IMR-90 (cell line): ENCODE results near the gene C2orf80. TPM values are rescaled to one million over a fixed set of nuclear protein-coding genes. Genes with fewer than 3 reads are reported as not detected.

ENCODE experiments used
- ATAC-seq: fragments of 200-7000 bp; cut with Tn5 transposase; 2 replicates; pipeline ENCODE4 v1.9.1; 2020; ENCODE audit warnings: low read depth, mild to moderate bottlenecking, moderate library complexity
- BruUV-seq: library from RNA; stranded (reverse); fragments of 400-500 nt; replicated peaks from 2 replicates; lab custom pipeline; 2021; lab: Mats Ljungman, UMichigan
- CTCF ChIA-PET: fragments of 300-600 bp; formaldehyde crosslinking; extraction: SDS; loops from one replicate; lab custom pipeline; 2021; ENCODE audit warnings: antibody characterized with exemption; lab: Yijun Ruan, JAX
- POLR2A ChIA-PET: fragments of 300-600 bp; sonication (Branson Sonifier 250); formaldehyde crosslinking; loops from one replicate; lab custom pipeline; 2022; ENCODE audit warnings: antibody characterized with exemption; ENCODE audit not compliant: unreplicated experiment; lab: Charles Lee
- DNase-seq: peaks from one replicate; pipeline ENCODE4 v3.0.0; 2013
- H2AFZ ChIP-seq: replicated peaks from 2 replicates; pipeline ENCODE3; 2013; ENCODE audit warnings: low read length, mild to moderate bottlenecking; ENCODE audit not compliant: poor library complexity
- H2AK5ac ChIP-seq: 2 replicates; pipeline ENCODE4 v1.6.1; 2013; ENCODE audit warnings: low read depth, low read length, inconsistent platforms
- H2AK9ac ChIP-seq: replicated peaks from 2 replicates; pipeline ENCODE3; 2013; ENCODE audit warnings: mild to moderate bottlenecking, low read depth, low read length, moderate library complexity; ENCODE audit not compliant: poor library complexity
- H2BK120ac ChIP-seq: 2 replicates; pipeline ENCODE4 v1.6.1; 2013; ENCODE audit warnings: low read depth, low read length, inconsistent platforms
- H2BK15ac ChIP-seq: 3 replicates; pipeline ENCODE4 v1.6.1; 2013; ENCODE audit warnings: low read depth, low read length, inconsistent platforms
- H2BK20ac ChIP-seq: 2 replicates; pipeline ENCODE4 v1.6.1; 2013; ENCODE audit warnings: low read depth, mild to moderate bottlenecking, inconsistent platforms, low read length, moderate library complexity
- H2BK5ac ChIP-seq: 2 replicates; pipeline ENCODE4 v1.6.1; 2013; ENCODE audit warnings: mild to moderate bottlenecking, low read depth, low read length, inconsistent platforms; ENCODE audit not compliant: poor library complexity, severe bottlenecking
- H3K14ac ChIP-seq: replicated peaks from 2 replicates; pipeline ENCODE4 v1.6.1; 2013; ENCODE audit warnings: low read depth, low read length, inconsistent platforms
- H3K18ac ChIP-seq: 2 replicates; pipeline ENCODE4 v1.6.1; 2013; ENCODE audit warnings: low read depth, low read length, control low read depth
- H3K23ac ChIP-seq: 2 replicates; pipeline ENCODE4 v1.6.1; 2013; ENCODE audit warnings: low read depth, low read length, inconsistent platforms
- H3K27ac ChIP-seq: 2 replicates; pipeline ENCODE4 v1.5.1; 2013; ENCODE audit warnings: mild to moderate bottlenecking, control low read depth, low read length; ENCODE audit not compliant: insufficient read depth
- H3K27me3 ChIP-seq: 2 replicates; pipeline ENCODE4 v1.6.1; 2013; ENCODE audit warnings: low read length; ENCODE audit not compliant: control insufficient read depth, insufficient read depth
- H3K36me3 ChIP-seq: 2 replicates; pipeline ENCODE4 v1.6.1; 2013; ENCODE audit warnings: low read length, mixed read lengths; ENCODE audit not compliant: control insufficient read depth, insufficient read depth
- H3K4ac ChIP-seq: 2 replicates; pipeline ENCODE4 v1.6.1; 2013; ENCODE audit warnings: low read depth, low read length, inconsistent platforms
- H3K4me1 ChIP-seq: 2 replicates; pipeline ENCODE4 v1.6.1; 2013; ENCODE audit warnings: low read length, mixed read lengths; ENCODE audit not compliant: control insufficient read depth, insufficient read depth
- H3K4me2 ChIP-seq: 2 replicates; pipeline ENCODE4 v1.6.1; 2013; ENCODE audit warnings: low read depth, mild to moderate bottlenecking, control low read depth, low read length, moderate library complexity
- H3K4me3 ChIP-seq: 2 replicates; pipeline ENCODE4 v1.5.1; 2013; ENCODE audit warnings: low read depth, mild to moderate bottlenecking, control low read depth, low read length, moderate library complexity; ENCODE audit not compliant: insufficient read depth
- H3K56ac ChIP-seq: 2 replicates; pipeline ENCODE4 v1.6.1; 2013; ENCODE audit warnings: low read length, inconsistent platforms; ENCODE audit not compliant: insufficient read depth; ENCODE audit errors: extremely low read depth
- H3K79me1 ChIP-seq, 2 experiments: 2 replicates each; pipeline ENCODE4 v1.6.1; 2013; ENCODE audit warnings: low read length in 2 of 2, inconsistent platforms in 1 of 2, low read depth in 1 of 2
- H3K9ac ChIP-seq: 2 replicates; pipeline ENCODE4 v1.6.1; 2013; ENCODE audit warnings: low read depth, low read length, control low read depth
- H3K9me1 ChIP-seq: 2 replicates; pipeline ENCODE4 v1.6.1; 2013; ENCODE audit warnings: low read length, inconsistent platforms; ENCODE audit not compliant: insufficient read depth
- H3K9me3 ChIP-seq: 2 replicates; pipeline ENCODE4 v1.6.1; 2013; ENCODE audit warnings: low read length; ENCODE audit not compliant: control insufficient read depth, insufficient read depth
- H4K20me1 ChIP-seq: 2 replicates; pipeline ENCODE4 v1.6.1; 2013; ENCODE audit warnings: low read length, inconsistent platforms; ENCODE audit not compliant: insufficient read depth
- H4K5ac ChIP-seq: 2 replicates; pipeline ENCODE4 v1.6.1; 2013; ENCODE audit warnings: mild to moderate bottlenecking, low read depth, low read length, control low read depth
- H4K8ac ChIP-seq, 2 experiments: 2 replicates each; pipeline ENCODE4 v1.6.1; 2013; ENCODE audit warnings: low read depth in 2 of 2, low read length in 2 of 2, control low read depth in 1 of 2, inconsistent platforms in 1 of 2
- H4K91ac ChIP-seq: 2 replicates; pipeline ENCODE4 v1.6.1; 2013; ENCODE audit warnings: low read depth, low read length, inconsistent platforms; ENCODE audit not compliant: insufficient read depth
- BHLHE40 ChIP-seq: fragments of 150-350 bp; IDR thresholded peaks from 2 replicates; pipeline ENCODE4 v1.6.1; 2016; ENCODE audit warnings: mild to moderate bottlenecking, low read depth, low read length
- CEBPB ChIP-seq: IDR thresholded peaks from 2 replicates; pipeline ENCODE4 v1.6.1; 2012; ENCODE audit warnings: low read depth, low read length, improper control_type of control experiment
- CHD1 ChIP-seq: IDR thresholded peaks from 2 replicates; pipeline ENCODE4 v1.6.1; 2012; ENCODE audit warnings: low read depth, low read length, improper control_type of control experiment
- FOS ChIP-seq: fragments of 150-350 bp; IDR thresholded peaks from 2 replicates; pipeline ENCODE4 v1.6.1; 2016; ENCODE audit warnings: low read depth, low read length
- MAFK ChIP-seq: IDR thresholded peaks from 2 replicates; pipeline ENCODE4 v1.6.1; 2012; ENCODE audit warnings: low read depth, low read length, improper control_type of control experiment
- MAZ ChIP-seq: IDR thresholded peaks from 2 replicates; pipeline ENCODE4 v1.6.1; 2012; ENCODE audit warnings: low read depth, mild to moderate bottlenecking, low read length, improper control_type of control experiment, moderate library complexity, borderline replicate concordance
- MXI1 ChIP-seq: IDR thresholded peaks from 2 replicates; pipeline ENCODE4 v1.6.1; 2012; ENCODE audit warnings: low read depth, mild to moderate bottlenecking, low read length, moderate library complexity, borderline replicate concordance
- NFE2L2 ChIP-seq: fragments of 150-350 bp; IDR thresholded peaks from 2 replicates; pipeline ENCODE4 v1.6.1; 2016; ENCODE audit warnings: low read depth, mild to moderate bottlenecking, low read length
- POLR2A ChIP-seq: IDR thresholded peaks from 2 replicates; pipeline ENCODE4 v1.6.1; 2012; ENCODE audit warnings: mild to moderate bottlenecking, low read depth, low read length
- RAD21 ChIP-seq: IDR thresholded peaks from 2 replicates; pipeline ENCODE4 v1.6.1; 2012; ENCODE audit warnings: low read length, improper control_type of control experiment
- RCOR1 ChIP-seq: IDR thresholded peaks from 2 replicates; pipeline ENCODE4 v1.6.1; 2012; ENCODE audit warnings: mild to moderate bottlenecking, low read length, improper control_type of control experiment; ENCODE audit not compliant: insufficient replicate concordance
- RFX5 ChIP-seq: IDR thresholded peaks from 2 replicates; pipeline ENCODE4 v1.8.0; 2012; ENCODE audit warnings: low read depth, mild to moderate bottlenecking, low read length, moderate library complexity
- SMC3 ChIP-seq: fragments of 150-350 bp; IDR thresholded peaks from 2 replicates; pipeline ENCODE4 v1.6.1; 2016; ENCODE audit warnings: low read depth, mild to moderate bottlenecking, antibody characterized with exemption, low read length, moderate library complexity
- WGBS, 2 experiments: methylation state at CpG; one replicate each; pipeline versions ENCODE4 v1.1.5 to v1.1.7; 2013; ENCODE audit warnings: missing lambda C conversion rate in 2 of 2; ENCODE audit not compliant: insufficient read length in 1 of 2; ENCODE audit errors: extremely low coverage in 2 of 2; 5-methylcytosine and 5-hydroxymethylcytosine counted together
- dilution Hi-C: fragments of 300-500 bp; cut with HindIII; formaldehyde crosslinking; loops from one replicate; pipeline ENCODE4 v1.14.3; 2018; ENCODE audit warnings: low sequenced_read_pairs; ENCODE audit not compliant: unreplicated experiment
- in situ Hi-C: fragments of 300-500 bp; cut with MboI; formaldehyde crosslinking; loops from 3 replicates; pipeline ENCODE4 v1.14.3; 2019; ENCODE audit warnings: low sequenced_read_pairs, inconsistent platforms, mixed read lengths
- intact Hi-C: fragments of 100-400 bp; cut with micrococcal nuclease; formaldehyde crosslinking; loops from 2 replicates; pipeline ENCODE4 v1.10.0; 2022
- polyA plus RNA-seq, 3 experiments: library from polyadenylated mRNA; depleted of rRNA; stranded (reverse); fragments of >200 nt; gene quantifications; 2 replicates each; pipeline ENCODE4 v1.2.3, GENCODE V29; 2012; ENCODE audit warnings: low replicate concordance in 1 of 3
- total RNA-seq: library from RNA; depleted of rRNA; stranded (reverse); fragments of >200 nt; gene quantifications from 2 replicates; pipeline ENCODE4 v1.2.3, GENCODE V29; 2012
- TF ChIP-seq, protein P1 (sequence below): fragments of 150-350 bp; IDR thresholded peaks from 2 replicates; pipeline ENCODE4 v1.6.1; 2016; ENCODE audit warnings: low read depth, mild to moderate bottlenecking, low read length, moderate library complexity, borderline replicate concordance
- TF ChIP-seq, protein P2 (sequence below): fragments of 150-350 bp; IDR thresholded peaks from 2 replicates; pipeline ENCODE4 v1.6.1; 2017; ENCODE audit warnings: mild to moderate bottlenecking, antibody characterized with exemption, low read length, low read depth
- TF ChIP-seq, protein P3 (sequence below): conservative IDR thresholded peaks from 2 replicates; pipeline ENCODE4 v1.5.1; 2012; ENCODE audit warnings: mild to moderate bottlenecking, low read depth, low read length, improper control_type of control experiment

Gene C2orf80
- total and polyA plus RNA-seq, 2 of the 4 experiments (the other 2 are of a cell fraction): not detected

DNA sequence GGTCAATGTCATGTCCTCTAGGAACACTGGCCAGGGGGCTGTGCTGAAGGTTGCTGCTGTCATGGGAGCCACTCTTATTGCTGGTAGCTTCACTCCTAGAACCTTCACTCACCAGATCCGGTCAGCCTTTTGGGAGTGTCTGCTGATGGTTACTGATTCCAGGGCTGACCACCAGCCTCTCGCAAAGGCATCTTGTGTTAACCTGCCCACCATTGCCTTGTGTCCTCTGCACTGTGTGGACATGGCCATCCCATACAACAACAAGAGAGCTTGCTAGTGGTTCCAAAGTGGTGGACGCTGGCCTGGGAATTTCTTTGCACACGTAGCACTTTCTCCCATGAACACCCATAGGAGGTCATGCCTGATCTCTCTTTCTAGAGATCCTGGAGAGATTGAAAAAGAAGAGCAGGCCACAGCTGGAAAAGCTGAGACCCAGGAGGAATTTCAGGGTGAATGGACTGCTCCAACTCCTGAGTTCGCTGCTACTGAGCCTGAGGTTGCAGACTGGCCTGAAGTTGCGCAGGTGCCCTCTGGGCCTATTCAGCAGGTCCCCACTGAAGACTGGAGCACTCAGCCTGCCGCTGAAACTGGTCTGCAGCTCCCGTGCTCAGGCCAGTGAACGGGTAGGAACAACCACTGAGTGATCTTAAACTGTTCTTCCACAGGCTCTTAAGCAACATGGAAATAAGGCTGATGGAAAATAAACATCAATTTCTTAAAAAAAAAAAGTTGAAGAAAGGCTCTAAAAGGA is 18.7 kb upstream of the C2orf80 start:
- Histone ChIP-seq H2AK9ac (peak overlapping the region; percentile 45), H3K56ac (no peak overlapping the region), H3K4ac (no peak overlapping the region), H2BK5ac (no peak overlapping the region), H3K9me3 (no peaks in the 10 kb centered on the region), H4K5ac (no peak overlapping the region), H2BK15ac (no peak overlapping the region), H3K23ac (no peak overlapping the region), H3K27ac (no peak overlapping the region), H3K9me1 (no peaks in the 10 kb centered on the region), H4K91ac (no peak overlapping the region), H2AFZ (no peak overlapping the region), H3K4me2 (no peak overlapping the region), H2BK20ac (no peak overlapping the region), H3K4me1 (no peaks in the 10 kb centered on the region), H3K36me3 (no peaks in the 10 kb centered on the region), H3K27me3 (no peaks in the 10 kb centered on the region; the same call in 1 of the 2 replicates), H3K79me1 (no peaks in the 10 kb centered on the region), H3K18ac (no peak overlapping the region), H4K8ac (no peak overlapping the region), H3K4me3 (no peak overlapping the region), H2BK120ac (no peak overlapping the region), H4K20me1 (no peaks in the 10 kb centered on the region), H3K14ac (no peak overlapping the region), H3K9ac (no peak overlapping the region), H2AK5ac (no peak overlapping the region)
- ChIA-PET CTCF (no interaction called here), POLR2A (no interaction called here)
- in situ Hi-C loops: no loop called here
- DNase-seq: no peak
- no peak for TF ChIP-seq POLR2A
- no peak for TF ChIP-seq SMC3
- TF ChIP-seq BHLHE40: no peak
- no peak for TF ChIP-seq MAFK
- TF ChIP-seq CHD1: no peak
- TF ChIP-seq RAD21: no peak
- TF ChIP-seq CEBPB: no peak
- TF ChIP-seq, protein P1, sequence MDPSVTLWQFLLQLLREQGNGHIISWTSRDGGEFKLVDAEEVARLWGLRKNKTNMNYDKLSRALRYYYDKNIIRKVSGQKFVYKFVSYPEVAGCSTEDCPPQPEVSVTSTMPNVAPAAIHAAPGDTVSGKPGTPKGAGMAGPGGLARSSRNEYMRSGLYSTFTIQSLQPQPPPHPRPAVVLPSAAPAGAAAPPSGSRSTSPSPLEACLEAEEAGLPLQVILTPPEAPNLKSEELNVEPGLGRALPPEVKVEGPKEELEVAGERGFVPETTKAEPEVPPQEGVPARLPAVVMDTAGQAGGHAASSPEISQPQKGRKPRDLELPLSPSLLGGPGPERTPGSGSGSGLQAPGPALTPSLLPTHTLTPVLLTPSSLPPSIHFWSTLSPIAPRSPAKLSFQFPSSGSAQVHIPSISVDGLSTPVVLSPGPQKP: no peak
- TF ChIP-seq, protein P2, sequence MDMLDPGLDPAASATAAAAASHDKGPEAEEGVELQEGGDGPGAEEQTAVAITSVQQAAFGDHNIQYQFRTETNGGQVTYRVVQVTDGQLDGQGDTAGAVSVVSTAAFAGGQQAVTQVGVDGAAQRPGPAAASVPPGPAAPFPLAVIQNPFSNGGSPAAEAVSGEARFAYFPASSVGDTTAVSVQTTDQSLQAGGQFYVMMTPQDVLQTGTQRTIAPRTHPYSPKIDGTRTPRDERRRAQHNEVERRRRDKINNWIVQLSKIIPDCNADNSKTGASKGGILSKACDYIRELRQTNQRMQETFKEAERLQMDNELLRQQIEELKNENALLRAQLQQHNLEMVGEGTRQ: no peak
- no peak for TF ChIP-seq NFE2L2
- TF ChIP-seq FOS: no peak
- TF ChIP-seq RFX5: no peak
- TF ChIP-seq MAZ: no peak
- no peak for TF ChIP-seq RCOR1
- no peak for TF ChIP-seq MXI1
- TF ChIP-seq, protein P3, sequence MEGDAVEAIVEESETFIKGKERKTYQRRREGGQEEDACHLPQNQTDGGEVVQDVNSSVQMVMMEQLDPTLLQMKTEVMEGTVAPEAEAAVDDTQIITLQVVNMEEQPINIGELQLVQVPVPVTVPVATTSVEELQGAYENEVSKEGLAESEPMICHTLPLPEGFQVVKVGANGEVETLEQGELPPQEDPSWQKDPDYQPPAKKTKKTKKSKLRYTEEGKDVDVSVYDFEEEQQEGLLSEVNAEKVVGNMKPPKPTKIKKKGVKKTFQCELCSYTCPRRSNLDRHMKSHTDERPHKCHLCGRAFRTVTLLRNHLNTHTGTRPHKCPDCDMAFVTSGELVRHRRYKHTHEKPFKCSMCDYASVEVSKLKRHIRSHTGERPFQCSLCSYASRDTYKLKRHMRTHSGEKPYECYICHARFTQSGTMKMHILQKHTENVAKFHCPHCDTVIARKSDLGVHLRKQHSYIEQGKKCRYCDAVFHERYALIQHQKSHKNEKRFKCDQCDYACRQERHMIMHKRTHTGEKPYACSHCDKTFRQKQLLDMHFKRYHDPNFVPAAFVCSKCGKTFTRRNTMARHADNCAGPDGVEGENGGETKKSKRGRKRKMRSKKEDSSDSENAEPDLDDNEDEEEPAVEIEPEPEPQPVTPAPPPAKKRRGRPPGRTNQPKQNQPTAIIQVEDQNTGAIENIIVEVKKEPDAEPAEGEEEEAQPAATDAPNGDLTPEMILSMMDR: no peak
- intact Hi-C loops: no loop called here
- no peak for ATAC-seq
- WGBS, 2 experiments: no CpG with 5 or more reads among the region's 9 CpGs
- BruUV-seq: no TSS peak
- dilution Hi-C loops: no loop called here
